HL-60/S4 treated with phorbol 12-myristate 13-acetate at 8.2 ng/mL for 4 days and 3 days (cell line): ENCODE results near the gene AGTR1.
"Not testable (repeated sequence)": the region's sequence is repeated elsewhere in the genome, so short reads cannot be mapped to it uniquely, and the experiment has no call there.

Source experiments
- in situ Hi-C: fragments of 300-500 bp; cut with MboI; formaldehyde crosslinking; loops from 2 replicates; pipeline ENCODE4 v1.15.0; 2022; ENCODE audit warnings: low sequenced_read_pairs

AGTR1 gene

DNA sequence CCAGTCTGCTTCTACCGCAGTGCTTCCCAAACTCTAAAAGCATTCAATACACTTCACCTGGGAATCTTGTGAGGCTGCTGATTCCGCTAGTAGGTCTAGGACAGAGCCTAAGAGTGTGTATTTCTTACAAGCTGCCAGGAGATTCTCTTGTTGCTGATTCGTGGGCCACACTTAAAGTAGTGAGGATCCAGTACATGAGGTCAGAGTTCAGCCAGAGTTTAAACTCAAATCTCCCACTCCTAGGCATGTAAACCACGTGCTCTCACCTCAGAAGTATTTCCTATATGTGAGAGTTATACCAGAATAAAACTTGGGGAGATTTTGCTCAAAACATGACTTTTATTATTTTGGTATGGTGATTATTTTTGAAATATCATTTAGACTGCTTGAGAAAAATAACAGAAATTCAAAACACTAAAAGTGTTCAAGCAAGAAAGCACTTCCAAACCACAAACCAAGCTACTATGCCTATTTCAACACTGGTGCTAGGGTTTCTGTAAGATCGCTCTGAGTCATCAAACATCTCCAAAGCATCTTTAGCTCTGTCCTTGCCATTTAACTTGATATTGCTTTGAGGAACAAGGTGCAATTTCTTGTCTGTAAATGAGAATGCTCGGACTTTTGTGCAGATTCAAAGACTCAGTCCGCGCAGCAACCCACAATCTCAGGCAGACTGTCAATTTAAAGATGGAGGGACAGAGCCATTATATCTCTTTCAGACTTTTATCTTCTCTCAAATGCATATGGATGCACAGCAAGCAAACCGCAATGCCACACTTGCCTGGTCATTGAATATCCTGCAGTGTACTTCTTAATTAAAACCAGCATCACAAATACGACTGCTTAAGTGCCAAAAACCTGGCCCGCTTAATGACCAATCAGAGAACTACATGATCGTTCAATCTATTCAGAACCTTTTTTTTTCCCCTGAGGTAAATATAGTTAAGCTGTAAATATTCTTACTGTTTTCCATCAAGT is 59.8 kb downstream of the AGTR1 start:
- in situ Hi-C loops, result no loop called here

DNA sequence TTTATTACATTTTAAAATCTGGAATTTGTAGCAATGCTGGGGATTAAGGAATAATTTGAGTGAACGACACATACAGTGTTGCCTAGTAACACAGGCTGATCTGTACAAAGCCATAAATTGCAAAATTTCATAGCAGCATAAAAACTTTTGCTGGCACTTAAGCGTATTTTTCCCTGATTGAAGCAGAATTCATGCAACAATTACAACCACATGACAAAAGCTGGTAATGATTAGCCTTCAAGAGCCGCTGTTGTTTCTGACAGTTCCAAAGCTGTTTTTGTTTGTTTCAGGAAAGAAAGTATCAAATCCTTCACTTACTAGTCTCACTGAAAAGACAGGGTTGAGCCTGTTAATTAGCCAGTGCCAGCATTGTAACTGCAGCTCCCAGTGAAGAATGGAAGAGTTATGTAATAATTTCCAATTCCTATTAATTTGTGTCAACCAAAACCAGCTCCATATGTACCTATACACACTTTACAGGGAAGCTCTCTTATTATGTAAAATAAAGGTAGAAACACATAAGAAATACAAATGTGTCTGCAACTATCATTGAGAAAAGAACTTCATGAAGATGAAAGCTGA is 60.7 kb downstream of the AGTR1 start:
- in situ Hi-C loops, result no loop called here

DNA sequence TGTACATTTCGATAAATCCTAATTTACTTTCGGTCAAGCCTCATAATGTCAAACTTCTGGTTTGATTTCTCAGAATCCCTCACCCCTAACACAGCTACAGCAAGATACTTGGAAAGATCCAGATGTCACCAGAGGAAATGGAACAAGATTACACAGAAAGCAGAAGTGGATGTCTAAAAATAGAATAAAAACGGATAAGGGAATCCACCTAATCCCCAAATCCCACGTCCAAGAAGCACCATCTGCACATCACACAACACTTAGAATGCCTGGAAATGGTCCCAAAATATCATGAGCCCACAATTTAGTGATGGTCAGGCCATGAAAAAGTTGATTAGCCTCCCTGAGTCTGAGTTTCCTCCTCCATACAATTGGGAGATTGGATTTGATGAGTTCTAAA is 61.7 kb downstream of the AGTR1 start:
- in situ Hi-C loops, result no loop called here

DNA sequence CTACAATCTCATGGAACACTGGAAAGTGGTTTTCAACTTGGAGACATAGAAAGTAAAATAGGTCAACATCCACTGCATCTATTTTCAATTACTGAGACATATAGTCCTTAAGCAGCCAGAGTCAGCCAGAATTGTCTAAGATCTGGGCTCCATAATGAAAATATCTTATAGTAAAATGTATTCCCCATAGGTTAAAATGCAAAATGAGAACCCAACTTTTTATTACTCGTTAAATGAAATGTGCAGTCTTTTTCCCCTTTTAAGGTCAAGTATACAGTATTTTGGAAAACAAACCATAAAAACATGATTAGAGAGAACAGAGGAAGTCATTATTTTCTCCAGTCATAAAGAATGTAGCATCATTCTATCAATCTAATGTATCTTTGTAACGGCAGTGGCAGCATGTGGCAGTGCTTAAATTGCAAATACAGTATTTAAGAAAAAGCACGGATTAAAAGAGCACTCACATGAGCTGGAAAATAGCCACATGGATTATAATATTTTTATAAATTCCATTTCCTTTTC is 65.5 kb downstream of the AGTR1 start:
- in situ Hi-C loops, result no loop called here

DNA sequence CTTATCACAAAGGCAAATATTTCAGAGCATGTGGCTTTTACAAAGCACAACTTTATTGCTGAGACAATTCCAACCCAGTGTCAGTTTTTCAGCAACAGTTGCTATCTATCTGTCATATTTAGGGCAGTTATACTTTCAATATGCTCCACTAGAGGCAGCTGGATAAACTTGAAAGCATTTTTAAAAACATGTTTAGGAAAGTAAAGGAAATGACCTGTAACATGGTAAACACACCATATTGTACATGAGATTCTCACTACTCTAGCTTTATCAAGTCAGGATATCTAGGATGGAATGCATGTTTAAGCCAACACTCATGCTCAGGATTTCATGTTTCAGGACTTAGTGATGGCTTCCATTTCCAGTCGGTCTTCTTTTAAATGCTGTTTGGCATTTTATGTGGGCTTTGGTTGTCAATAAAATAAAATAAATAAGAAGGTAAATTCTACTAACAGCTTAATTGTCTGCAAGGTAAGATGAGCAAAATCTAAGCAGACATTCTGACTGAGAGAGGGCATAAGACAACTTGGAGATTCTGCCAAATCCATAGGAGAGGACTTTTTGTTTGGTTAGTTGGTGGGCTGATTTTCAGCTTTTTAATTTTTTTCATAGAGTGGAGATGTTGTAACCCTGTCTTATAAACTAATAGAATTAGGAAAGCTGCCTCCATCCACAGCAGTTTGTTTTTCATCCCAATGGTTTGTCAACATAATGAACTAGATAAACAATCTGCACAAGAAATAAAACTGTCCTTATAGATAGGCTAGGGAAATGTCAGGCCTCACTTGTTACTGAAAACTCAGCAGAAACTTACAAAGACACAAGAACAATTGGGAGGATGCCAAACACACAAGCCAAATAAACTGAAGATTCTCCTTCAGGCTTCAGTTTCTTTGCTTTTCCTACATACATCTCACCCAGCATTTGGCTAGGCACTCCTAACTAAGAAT is 66.6 kb downstream of the AGTR1 start:
- in situ Hi-C loops, result no loop called here

DNA sequence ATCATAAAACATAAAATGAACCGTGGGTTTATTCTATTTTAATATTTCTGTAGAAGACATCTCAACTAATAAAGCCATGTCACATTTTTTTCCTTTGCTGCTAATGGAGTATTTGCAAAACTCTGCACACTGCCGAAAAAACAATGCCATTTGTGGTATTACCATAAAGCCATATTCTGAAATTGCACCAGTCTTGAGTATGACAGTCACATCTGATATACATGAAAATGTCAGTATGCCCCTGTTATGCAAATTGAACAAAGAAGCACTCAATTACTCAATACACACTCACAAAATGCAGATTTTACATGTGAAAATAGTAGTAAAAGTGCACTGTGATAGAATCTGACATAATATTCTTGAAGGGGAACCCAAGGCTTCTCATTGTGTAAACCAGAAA is 74.7 kb downstream of the AGTR1 start:
- in situ Hi-C loops, result no loop called here

DNA sequence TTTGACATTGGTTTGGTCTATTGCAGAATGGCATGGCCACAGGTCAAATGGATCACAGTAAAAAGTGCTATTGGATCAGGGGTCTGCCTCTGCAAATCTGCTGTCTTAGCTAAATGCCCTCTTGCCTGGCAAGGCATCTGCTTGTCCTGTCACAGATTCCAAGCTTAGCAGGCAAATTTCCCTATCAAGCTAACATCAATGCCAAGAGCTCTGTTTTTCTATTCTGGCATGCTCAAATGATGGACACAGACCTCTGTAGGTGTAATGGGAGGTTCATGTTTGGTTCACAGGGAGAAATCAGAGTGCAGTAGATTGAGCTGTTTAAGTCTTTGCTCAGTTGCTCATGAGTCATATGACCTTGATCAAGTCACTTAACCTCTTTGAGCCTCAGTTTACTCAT is 75.1 kb downstream of the AGTR1 start:
- in situ Hi-C loops, result no loop called here

DNA sequence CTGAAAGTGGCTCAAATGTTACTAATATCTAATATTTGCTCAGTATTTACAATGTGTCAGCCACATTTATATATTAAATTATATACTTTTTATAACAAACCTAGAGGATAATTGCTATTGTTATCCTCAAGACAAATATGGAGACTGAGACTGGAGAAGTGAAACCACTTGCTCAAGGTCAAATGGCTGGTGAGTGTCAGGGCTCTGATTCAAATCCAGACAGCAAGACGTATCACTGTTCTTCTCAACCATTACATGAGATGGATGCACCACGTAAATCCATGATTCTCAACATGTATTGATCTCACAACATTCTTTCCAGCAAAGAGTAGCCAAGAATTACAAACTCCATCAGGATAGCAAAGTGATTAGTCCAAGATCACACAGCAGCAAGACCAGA is 76.1 kb downstream of the AGTR1 start:
- in situ Hi-C loops, result no loop called here

DNA sequence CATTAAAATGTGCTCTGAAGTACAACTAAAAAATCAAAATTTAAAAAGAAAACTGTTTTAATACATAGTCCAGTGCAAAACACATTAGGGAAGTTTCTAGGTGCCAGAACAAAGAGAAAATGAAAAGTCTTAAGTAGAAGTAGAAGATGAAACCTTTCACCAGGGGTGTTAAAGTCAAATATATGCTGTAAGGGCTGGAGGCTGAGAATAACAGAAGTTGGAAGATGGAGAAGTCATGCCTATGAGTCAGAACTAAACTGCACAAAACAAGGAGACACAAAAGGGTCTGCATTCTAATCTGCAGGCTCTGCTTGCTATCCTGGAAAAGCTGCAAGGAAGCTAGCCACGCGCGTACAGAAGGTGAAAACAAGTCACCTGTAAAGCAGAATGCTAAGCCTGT is 81.2 kb downstream of the AGTR1 start:
- in situ Hi-C loops, result no loop called here

DNA sequence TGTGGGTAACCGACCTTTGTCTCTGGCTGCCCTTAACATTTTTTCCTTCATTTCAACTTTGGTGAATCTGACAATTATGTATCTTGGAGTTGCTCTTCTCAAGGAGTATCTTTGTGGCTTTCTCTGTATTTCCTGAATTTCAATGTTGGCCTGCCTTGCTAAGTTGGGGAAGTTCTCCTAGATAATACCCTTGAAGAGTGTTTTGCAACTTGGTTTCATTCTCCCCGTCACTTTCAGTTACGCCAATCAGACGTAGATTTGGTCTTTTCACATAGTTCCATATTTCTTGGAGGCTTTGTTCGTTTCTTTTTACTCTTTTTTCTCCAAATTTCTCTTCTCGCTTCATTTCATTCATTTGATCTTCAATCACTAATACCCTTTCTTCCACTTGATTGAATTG is 87.3 kb downstream of the AGTR1 start:
- in situ Hi-C loops, result not testable (repeated sequence)

DNA sequence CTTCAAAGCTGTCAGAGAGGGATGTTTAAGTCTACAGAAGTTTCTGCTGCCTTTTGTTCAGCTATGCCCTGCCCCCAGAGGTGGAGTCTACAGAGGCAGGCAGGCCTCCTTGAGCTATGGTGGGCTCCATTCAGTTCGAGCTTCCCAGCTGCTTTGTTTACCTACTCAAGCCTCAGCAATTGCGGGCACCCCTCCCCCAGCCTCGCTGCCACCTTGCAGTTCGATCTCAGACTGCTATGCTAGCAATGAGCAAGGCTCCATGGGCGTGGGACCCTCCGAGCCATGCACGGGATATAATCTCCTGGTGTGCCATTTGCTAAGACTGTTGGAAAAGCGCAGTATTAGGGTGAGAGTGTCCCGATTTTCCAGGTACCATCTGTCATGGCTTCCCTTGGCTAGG is 88.5 kb downstream of the AGTR1 start:
- in situ Hi-C loops, result not testable (repeated sequence)

DNA sequence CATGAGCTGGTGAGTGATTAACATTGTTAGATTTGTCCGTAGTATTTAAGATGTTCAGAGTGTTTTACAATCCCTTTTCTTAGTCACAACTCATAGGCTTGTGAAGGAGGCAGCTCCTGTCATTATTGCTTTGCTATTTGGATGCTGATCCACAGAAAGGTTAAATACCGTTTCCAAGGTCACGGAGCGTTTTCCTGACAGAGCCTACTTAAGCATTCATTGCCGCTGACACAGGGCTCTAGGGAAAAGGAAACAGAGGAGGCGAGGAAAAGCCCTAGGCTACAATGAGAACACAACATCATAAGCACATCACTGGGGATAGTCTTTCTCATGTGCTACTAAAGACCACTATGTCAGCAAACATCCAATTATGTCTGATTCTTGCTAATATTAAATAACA is 91.4 kb downstream of the AGTR1 start:
- in situ Hi-C loops, result no loop called here

DNA sequence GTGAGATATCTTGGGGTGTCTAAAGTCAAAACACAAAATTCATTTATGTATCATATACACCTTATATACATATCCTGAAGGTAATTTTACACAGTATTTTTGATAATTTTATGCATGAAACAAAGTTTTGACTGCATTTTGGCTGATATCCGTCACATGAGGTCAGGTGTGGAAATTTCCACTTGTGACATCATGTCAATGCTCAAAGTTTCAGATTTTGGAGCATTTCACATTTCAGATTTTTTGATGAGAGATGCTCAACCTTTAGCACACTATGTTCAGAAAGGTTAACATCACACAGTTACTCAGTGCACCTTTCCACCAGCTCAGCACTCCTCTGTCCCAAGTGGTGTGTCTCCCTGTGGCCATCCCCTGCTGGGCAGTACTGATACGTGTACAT is 92.2 kb downstream of the AGTR1 start:
- in situ Hi-C loops, result no loop called here

DNA sequence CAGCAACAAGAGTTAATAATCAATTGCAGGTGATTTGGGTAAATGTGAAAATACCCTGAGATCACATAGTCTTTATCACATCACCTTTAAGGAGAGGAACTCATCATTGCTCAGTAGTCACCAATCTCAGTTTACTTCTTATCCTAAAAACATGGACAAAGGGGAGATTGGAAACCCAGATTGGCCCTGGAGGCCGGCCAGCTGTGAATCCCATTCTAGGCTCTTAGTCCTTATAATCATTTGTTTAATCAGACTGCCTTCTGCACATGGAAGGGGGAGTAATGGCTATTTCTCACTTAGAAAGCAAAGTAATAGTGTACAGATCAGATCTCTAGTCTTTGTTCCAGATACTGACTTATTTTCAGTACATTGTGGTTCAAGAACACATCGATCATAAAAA is 92.7 kb downstream of the AGTR1 start:
- in situ Hi-C loops, result no loop called here

DNA sequence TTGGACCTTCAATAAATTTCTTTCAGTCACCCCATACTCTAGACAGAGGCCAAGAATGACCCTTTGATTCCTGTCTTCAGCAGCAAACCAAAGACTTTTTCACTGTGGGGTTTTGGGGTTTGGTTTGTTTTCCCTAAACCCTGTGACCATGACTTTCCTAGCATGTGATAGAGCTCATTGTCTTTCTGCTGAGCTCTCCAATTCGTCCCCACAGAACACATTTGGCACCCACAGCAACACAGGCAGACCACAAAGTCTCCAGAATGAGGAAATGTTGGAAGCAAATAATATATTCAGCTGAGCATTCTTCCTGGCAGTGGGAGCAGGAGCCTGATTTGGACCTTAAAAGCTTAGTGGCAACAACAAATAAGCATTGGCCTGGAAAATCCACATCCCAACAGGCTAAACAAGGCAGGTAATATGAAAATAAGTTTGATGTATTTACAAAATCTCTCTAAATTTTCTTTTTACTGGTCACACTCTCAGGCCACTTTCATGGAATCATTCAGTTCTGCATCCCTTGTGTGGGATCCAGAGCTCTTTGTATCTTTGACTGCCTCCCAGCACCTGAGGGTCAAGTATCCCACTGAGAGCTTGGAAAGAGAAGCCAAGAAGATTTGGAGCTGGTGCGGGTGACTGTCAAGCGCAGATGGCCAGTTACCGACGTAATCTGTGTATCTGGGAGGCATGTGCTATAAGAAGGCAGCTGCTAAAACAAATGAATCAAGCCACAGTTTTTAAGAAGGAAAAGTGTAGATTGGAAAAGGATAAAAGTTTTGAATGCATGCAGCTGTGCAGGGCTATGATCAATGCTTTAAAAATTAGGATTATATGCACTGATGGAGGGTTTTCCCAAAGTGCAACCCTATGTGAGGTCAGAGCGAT is 93.4 kb downstream of the AGTR1 start:
- in situ Hi-C loops, result no loop called here

DNA sequence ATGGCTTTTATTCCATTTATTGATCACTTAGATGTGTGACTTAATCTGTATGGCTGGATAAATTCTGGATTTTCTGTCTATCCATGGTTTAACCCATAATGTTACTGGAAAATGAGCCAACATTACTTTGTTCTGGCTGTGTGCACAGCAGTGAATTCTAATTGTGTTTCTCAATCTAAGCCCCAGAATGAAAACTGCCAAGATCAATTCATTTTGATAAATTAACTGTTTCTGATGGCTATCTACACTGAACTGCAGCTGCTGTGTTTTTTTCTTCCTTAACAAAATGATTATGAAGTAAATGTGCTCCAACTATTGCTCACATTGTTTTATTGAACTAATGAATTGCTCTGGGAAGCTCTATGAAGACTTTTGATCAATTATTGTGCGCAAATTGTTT is 94.2 kb downstream of the AGTR1 start:
- in situ Hi-C loops, result no loop called here

DNA sequence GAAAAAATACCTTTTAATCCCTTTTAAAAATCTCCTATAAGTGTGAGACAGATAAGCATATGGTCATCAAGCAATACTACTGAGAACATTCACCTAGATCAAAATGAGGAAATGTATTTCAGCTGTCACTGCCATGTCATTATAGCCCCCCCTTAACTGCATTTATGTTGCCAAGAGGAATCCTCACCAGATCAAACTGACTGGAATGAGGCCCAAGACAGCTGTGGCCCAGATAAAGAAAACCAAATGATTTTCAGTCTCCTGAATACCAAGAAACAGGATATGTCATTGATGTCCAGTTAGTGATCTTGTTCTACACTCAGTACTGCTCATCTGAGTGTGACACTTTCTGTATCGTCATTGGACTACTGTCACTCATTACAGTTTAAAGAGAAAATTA is 94.8 kb downstream of the AGTR1 start:
- in situ Hi-C loops, result no loop called here
